CD1c-positive myeloid dendritic cell (primary cell): ENCODE results near the gene AS3MT.
"Not testable (repeated sequence)": the region's sequence is repeated elsewhere in the genome, so short reads cannot be mapped to it uniquely, and the experiment has no call there.

Experiments used
- DNase-seq: peaks from one replicate; pipeline ENCODE4 v3.0.0-alpha.2; 2016; ENCODE audit errors: extremely low spot score

Gene AS3MT, protein sequence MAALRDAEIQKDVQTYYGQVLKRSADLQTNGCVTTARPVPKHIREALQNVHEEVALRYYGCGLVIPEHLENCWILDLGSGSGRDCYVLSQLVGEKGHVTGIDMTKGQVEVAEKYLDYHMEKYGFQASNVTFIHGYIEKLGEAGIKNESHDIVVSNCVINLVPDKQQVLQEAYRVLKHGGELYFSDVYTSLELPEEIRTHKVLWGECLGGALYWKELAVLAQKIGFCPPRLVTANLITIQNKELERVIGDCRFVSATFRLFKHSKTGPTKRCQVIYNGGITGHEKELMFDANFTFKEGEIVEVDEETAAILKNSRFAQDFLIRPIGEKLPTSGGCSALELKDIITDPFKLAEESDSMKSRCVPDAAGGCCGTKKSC

GRCh38 chr10:102869258-102870198 lies at the start of gene AS3MT:
AS3MT (plus strand) TSS chr10:102869470; CDS start chr10:102869593, 123 bp downstream.
- DNase-seq, result no peak

DNA sequence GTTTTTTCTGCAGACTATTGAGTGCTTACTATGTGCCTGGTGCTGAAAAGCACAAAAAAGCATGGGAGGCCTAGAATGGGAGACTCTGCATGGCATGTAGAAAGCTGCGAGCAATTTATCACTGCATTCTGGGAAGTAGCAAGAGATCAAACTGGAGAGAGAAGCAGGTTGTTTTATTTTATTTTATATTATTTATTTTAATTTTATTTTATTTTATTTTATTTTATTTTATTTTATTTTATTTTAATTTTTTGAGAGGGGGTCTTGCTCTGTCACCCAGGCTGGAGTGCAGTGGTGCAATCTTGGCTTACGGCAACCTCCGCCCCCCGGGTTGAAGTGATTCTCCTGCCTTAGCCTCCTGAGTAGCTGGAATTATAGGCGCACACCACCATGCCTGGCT lies 49.3 kb upstream of the AS3MT start:
- DNase-seq, result not testable (repeated sequence)

- no peak for DNase-seq
Observed at GRCh38 chr10:102822222-102822621, 47.0 kb upstream of the AS3MT start.

DNA sequence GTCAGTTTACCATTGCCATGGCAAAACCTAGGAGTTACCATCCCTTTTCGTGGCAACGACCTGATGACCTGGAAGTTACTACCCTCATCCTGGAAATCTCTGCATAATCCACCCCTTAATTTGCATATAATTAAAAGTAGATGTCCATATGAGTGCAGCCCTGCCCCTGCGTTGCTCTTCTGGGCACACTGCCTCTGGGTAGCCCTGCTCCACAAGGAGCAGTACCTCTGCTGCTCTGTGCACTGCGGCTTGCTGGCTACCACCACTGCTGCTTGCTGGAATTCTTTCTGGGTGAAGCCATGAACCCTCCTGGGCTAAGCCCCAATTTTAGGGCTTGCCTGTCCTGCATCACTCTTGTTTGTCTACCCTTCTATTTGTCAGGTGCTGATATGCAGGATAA lies 44.6 kb upstream of the AS3MT start:
- no peak for DNase-seq

DNA sequence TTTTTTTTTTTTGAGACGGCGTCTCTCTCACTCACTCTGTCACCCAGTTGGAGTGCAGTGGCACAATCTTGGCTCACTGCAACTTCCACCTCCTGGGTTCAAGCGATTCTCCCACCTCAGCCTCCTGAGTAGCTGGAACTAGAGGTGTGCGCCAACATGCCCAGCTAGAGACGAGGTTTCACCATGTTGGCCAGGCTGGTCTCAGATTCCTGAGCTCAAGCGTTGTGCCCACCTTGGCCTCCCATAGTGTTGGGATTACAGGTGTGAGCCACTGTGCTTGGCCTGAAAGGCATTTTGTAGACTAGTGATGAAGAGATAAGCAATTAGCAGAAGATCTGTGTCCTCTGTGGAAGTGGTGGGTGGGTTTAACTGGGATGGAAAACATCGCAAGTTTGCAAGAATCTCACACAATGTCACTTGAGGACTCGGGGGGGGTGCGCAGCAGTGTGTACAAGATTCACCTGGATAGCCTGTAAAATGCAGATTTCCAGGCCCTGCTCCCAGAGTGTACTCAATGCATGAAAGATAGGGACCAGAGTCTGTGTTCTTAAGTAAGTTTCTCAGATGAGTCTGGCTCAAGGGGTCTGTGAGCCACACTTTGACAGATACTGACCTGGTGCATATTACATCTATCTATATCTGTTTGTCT lies 43.0 kb upstream of the AS3MT start:
- no peak for DNase-seq

DNA sequence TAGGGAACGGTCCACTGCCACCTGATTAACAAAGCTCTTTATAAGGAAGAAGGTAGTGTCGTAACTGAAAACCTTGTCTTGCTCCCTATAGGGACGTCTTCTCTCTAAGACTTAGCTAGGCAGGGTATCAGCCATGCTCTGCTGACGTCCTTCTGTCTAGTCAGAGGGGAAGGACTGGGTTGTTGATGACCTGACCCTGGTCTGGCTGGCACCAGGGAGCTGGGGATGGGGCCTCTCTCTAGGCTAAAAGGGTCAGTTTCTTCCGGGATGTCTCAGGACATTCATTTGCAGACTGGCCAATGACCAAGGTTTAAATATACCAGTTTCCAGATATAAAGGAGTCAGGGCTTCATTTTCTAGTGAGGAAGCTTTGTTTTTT lies 41.7 kb upstream of the AS3MT start:
- no peak for DNase-seq

DNA sequence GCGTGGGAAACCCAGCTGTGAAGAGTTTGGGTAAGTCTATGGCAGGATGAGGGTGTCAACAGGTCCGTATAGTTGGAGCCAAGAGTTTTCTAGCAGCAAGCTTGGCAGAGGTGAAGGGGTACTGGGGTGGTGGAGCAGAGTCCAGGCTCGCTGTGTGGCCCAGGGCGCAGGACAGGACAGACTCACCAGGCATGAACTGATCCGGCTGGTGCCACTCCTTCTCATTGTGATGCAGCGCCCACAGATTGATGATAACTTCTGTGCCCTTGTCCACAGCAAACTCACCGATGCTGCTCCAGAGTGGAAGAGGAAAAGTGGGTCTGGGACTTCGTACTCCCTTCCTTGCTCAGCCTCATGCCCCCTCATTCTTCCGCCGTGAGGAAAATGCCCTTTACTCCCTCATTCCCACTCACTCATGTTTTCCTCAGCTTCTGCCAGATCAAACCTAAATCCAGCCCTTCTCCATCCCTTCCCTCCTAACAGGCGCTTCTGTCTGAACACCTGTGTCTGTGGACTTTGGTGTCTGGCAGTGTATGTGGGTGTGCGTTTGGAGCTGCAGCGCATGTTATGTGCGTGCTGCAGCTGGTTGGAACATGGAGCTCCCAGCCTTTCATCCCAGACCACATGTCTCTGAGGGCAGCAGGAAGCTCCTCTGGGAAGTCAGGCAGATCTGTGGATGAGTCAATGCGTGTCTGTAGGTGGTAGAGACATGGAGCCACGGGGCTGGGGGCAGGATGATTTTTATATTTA lies 37.8 kb upstream of the AS3MT start:
- no peak for DNase-seq

GRCh38 chr10:102832248-102832647 lies 37.0 kb upstream of the AS3MT start:
- no peak for DNase-seq

- no peak for DNase-seq
Observed at GRCh38 chr10:102832987-102833386, 36.3 kb upstream of the AS3MT start.

- DNase-seq, result no peak
Observed at GRCh38 chr10:102834143-102834542, 35.1 kb upstream of the AS3MT start.

DNA sequence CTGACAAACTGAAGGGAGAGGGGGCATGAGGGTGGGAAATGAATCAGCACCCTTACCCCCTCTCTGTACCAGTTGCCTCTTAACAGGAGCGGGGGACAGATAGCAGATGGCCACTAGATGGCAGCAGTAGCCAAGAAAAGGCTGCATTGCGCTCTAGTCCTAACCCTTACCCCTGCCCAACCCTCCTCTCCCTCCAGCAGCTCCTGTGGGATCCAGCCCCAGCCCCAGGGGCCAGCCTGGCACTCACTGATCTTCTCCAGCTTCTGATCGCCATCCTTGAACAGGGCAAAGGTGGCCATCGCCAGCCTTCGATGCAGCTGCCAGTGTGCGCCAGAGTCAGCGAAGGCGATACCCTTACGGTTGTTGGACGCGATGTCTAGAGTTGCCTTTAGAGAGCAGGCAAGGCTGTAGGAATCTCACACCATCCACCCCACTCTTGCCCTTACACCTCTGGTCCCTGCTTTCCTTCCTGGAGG lies 34.2 kb upstream of the AS3MT start:
- peak; percentile 82 for DNase-seq

GRCh38 chr10:102837230-102837721 lies 32.0 kb upstream of the AS3MT start, which contains the start of gene CYP17A1:
CYP17A1 (minus strand) TSS chr10:102837413; CDS start chr10:102837361, 52 bp downstream.
- no peak for DNase-seq

DNA sequence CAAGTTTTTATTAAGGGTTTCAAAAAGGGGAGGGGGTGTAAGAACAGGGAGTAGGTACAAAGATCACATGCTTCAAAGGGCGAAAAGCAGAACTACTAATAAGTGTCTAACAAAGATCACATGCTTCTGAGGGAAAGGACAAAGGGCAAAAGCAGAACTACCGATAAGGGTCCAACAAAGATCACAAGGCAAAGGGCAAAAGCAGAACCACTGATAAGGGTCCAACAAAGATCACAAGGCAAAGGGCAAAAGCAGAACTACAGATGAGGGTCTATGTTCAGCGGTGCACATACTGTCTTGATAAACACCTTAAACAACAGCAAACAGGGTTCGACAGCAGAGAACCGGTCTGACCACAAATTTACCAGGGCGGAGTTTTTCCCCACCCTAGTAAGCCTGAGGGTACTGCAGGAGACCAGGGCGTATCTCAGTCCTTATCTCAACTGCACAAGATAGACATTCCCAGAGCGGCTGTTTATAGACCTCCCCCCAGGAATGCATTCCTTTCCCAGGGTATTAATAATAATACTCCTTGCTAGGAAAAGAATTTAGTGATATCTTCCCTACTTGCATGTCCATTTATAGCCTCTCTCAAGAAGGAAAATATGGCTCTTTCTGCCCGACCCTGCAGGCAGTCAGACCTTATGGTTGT lies 30.9 kb upstream of the AS3MT start:
- DNase-seq, result peak; percentile 16

DNA sequence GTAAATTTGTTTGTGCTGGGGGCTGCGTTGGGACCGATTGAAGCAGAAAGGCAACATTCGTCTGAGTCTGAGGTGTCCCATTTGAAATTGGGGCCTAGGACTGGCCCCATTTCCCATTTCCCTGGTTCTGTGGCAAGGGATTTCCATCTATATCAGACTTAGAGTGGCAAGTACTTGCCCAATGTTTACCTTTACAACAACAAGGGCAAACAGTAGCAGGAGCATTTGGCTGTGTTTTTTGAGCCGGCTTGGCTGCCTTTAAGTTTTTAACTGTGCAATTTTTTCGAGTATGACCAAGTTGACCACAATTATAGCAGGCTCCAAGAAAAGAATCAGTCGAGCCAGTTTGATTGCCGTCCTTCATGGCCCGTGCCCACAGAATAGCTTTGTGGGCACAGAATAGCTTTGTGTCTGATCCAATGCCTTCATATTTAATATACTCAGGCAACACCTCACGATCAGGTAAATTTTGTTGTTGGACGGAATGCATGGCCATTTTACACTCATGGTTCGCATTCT lies 27.4 kb upstream of the AS3MT start:
- DNase-seq, result no peak

- DNase-seq, result not testable (repeated sequence)
Observed at GRCh38 chr10:102843139-102843538, 26.1 kb upstream of the AS3MT start.

- not testable (repeated sequence) for DNase-seq
Observed at GRCh38 chr10:102844190-102844776, 25.0 kb upstream of the AS3MT start.

DNA sequence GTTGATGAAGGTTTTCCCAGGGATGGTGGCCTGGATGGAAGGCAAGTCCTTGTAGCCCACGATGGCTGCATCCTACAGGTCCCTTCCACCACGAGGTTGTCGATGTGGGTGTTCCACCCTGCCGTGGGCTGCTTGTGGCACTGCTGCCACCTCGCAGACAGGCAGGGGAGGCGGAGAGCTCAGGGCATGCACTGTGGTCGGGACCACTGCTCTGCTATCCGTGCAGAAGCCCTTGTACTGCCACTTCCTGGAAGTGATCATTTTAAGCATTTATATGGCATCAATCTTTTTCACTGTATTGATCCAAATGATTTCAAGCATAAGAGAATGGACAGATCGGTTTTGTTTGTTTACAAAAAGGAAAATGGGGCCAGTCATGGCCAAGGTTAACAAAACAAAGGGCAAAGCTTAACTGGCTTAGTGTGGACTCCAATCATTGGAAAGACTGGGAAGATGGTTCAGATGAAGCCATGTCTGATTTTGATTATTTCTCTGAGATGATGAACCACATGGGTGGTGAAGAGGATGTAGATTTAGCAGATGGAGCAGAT lies 23.8 kb upstream of the AS3MT start:
- no peak for DNase-seq

DNA sequence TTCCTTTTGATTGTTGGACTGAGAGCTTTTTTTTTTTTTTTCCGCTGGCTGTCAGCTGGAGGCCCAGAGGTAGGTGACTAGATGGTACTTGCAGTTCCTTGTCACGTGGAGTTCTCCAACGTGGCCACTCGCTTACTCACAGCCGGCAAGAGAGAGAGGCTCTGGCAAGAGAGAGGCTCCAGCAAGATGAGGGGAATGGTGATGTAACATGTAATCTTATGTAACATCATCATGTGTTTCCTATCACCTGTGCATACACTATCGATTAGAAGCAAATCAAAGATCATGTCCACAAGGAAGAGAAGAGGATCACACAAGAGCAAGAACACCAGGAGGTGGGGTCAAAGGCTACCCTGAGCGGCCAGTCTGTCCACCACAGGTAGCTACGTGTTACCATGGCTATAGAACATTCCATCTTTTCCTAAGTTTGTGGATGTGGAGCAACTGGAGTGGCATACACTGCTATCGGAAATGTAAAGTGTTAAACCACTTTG lies 19.2 kb upstream of the AS3MT start:
- DNase-seq, result no peak

- not testable (repeated sequence) for DNase-seq
Observed at GRCh38 chr10:102853237-102853636, 16.0 kb upstream of the AS3MT start.
